CD4-positive, alpha-beta T cell treated with Interferon gamma for 1 hour (primary cell): ENCODE data around the gene RTKN2.

ENCODE experiments used
- DNase-seq: peaks from one replicate; pipeline ENCODE4 v3.0.0-alpha.2; 2020

The RTKN2 gene

GRCh38 chr10:62170732-62171131, 97.9 kb downstream of the RTKN2 start:
- DNase-seq = no peak

GRCh38 chr10:62166331-62167131, 102.1 kb downstream of the RTKN2 start:
- no peak for DNase-seq

GRCh38 chr10:62165803-62166202, 102.8 kb downstream of the RTKN2 start:
- DNase-seq = no peak

- DNase-seq = no peak
Observed at GRCh38 chr10:62163024-62163423, 105.6 kb downstream of the RTKN2 start.

- no peak for DNase-seq
Observed at GRCh38 chr10:62162261-62162981, 106.2 kb downstream of the RTKN2 start.

GRCh38 chr10:62159351-62159750, 109.3 kb downstream of the RTKN2 start:
- DNase-seq = no peak

GRCh38 chr10:62157601-62158000, 111.0 kb downstream of the RTKN2 start:
- DNase-seq = no peak

- no peak for DNase-seq
Observed at GRCh38 chr10:62155054-62155680, 113.5 kb downstream of the RTKN2 start.

GRCh38 chr10:62154231-62154630, 114.4 kb downstream of the RTKN2 start:
- DNase-seq = no peak

- DNase-seq = no peak
Observed at GRCh38 chr10:62153191-62153590, 115.5 kb downstream of the RTKN2 start.

GRCh38 chr10:62149621-62150020, 119.0 kb downstream of the RTKN2 start:
- DNase-seq = no peak

GRCh38 chr10:62148155-62148554, 120.5 kb downstream of the RTKN2 start:
- DNase-seq = no peak

- no peak for DNase-seq
Observed at GRCh38 chr10:62147425-62147824, 121.2 kb downstream of the RTKN2 start.

- DNase-seq = no peak
Observed at GRCh38 chr10:62136931-62137330, 131.7 kb downstream of the RTKN2 start.

- DNase-seq = no peak
Observed at GRCh38 chr10:62133618-62134017, 135.0 kb downstream of the RTKN2 start.
